WTC11 (cell line): ENCODE data around the gene TTLL11. TPM values are rescaled to one million over a fixed set of nuclear protein-coding genes. Genes with fewer than 3 reads are reported as not detected.
A peak's percentile ranks its signal among the peaks of the same experiment; 100 is the strongest.

ENCODE experiments used
- ATAC-seq: fragments of 200-7000 bp; cut with Tn5 transposase; 2 replicates; pipeline ENCODE4 v1.10.0; 2021; ENCODE audit warnings: mild to moderate bottlenecking, moderate library complexity
- CTCF ChIA-PET: fragments of 300-600 bp; sonication (Branson Sonifier 250); formaldehyde crosslinking; loops from one replicate; lab custom pipeline; 2021; ENCODE audit warnings: antibody characterized with exemption; lab: Charles Lee
- POLR2A ChIA-PET: fragments of 350-600 bp; sonication (Branson Sonifier 250); formaldehyde crosslinking; loops from one replicate; lab custom pipeline; 2021; ENCODE audit warnings: antibody characterized with exemption; lab: Charles Lee
- DNase-seq: peaks from one replicate; pipeline ENCODE4 v3.0.0; 2021; ENCODE audit warnings: low spot score
- H3K27ac Mint-ChIP-seq: 2 replicates; pipeline ENCODE4 v1.8.0; 2021; ENCODE audit warnings: mixed read lengths
- H3K27me3 Mint-ChIP-seq: 2 replicates; pipeline ENCODE4 v1.8.0; 2021; ENCODE audit warnings: low read depth, mild to moderate bottlenecking, moderate library complexity, mixed read lengths
- H3K36me3 Mint-ChIP-seq: 2 replicates; pipeline ENCODE4 v1.8.0; 2021; ENCODE audit warnings: mixed read lengths
- H3K4me1 Mint-ChIP-seq: 2 replicates; pipeline ENCODE4 v1.8.0; 2022; ENCODE audit warnings: mixed read lengths
- H3K4me3 Mint-ChIP-seq: 2 replicates; pipeline ENCODE4 v1.8.0; 2021; ENCODE audit warnings: mild to moderate bottlenecking, moderate library complexity, mixed read lengths
- H3K9me3 Mint-ChIP-seq: 2 replicates; pipeline ENCODE4 v1.8.0; 2021; ENCODE audit warnings: mixed read lengths
- ATF3 ChIP-seq: sonication (generic); formaldehyde crosslinking; conservative IDR thresholded peaks from 2 replicates; pipeline ENCODE4 v1.8.1; 2022; ENCODE audit warnings: mild to moderate bottlenecking, missing genetic modification reagents
- E2F4 ChIP-seq: sonication (generic); formaldehyde crosslinking; IDR thresholded peaks from 2 replicates; pipeline ENCODE4 v1.8.1; 2022; ENCODE audit warnings: low read depth, mild to moderate bottlenecking, moderate library complexity, missing genetic modification reagents, borderline replicate concordance
- E2F5 ChIP-seq: sonication (generic); formaldehyde crosslinking; IDR thresholded peaks from 2 replicates; pipeline ENCODE4 v1.8.1; 2022; ENCODE audit warnings: mild to moderate bottlenecking, moderate library complexity, missing genetic modification reagents
- ELF4 ChIP-seq: sonication (generic); formaldehyde crosslinking; IDR thresholded peaks from 2 replicates; pipeline ENCODE4 v1.8.1; 2022; ENCODE audit warnings: low read depth, mild to moderate bottlenecking, moderate library complexity, missing genetic modification reagents
- ESRRA ChIP-seq: sonication (generic); formaldehyde crosslinking; IDR thresholded peaks from 2 replicates; pipeline ENCODE4 v1.8.1; 2022; ENCODE audit warnings: mild to moderate bottlenecking, missing genetic modification reagents, borderline replicate concordance
- GABPB1 ChIP-seq: sonication (generic); formaldehyde crosslinking; IDR thresholded peaks from 2 replicates; pipeline ENCODE4 v1.8.1; 2023; ENCODE audit warnings: mild to moderate bottlenecking, missing genetic modification reagents
- HMGA2 ChIP-seq: fragments of 250-450 bp; sonication (Bioruptor Pico); IDR thresholded peaks from 2 replicates; pipeline ENCODE4 v1.4.0; 2021; ENCODE audit warnings: mild to moderate bottlenecking, moderate library complexity
- HMGXB4 ChIP-seq: sonication (generic); formaldehyde crosslinking; IDR thresholded peaks from 2 replicates; pipeline ENCODE4 v1.8.1; 2023; ENCODE audit warnings: mild to moderate bottlenecking, moderate library complexity, missing genetic modification reagents
- MAX ChIP-seq: sonication (generic); formaldehyde crosslinking; IDR thresholded peaks from 2 replicates; pipeline ENCODE4 v1.8.0; 2022; ENCODE audit warnings: mild to moderate bottlenecking, missing genetic modification reagents
- RORB ChIP-seq: fragments of 250-450 bp; sonication (Bioruptor Pico); IDR thresholded peaks from 2 replicates; pipeline ENCODE4 v1.9.0; 2021; ENCODE audit warnings: mild to moderate bottlenecking
- SMAD4 ChIP-seq: sonication (generic); formaldehyde crosslinking; IDR thresholded peaks from 2 replicates; pipeline ENCODE4 v1.8.0; 2022; ENCODE audit warnings: mild to moderate bottlenecking, missing genetic modification reagents
- ZNF423 ChIP-seq: fragments of 250-450 bp; sonication (Bioruptor Pico); IDR thresholded peaks from 2 replicates; pipeline ENCODE4 v2.1.2; 2022; ENCODE audit warnings: mild to moderate bottlenecking, moderate library complexity
- total RNA-seq: library from RNA; stranded (reverse); gene quantifications from 3 replicates; pipeline ENCODE4 v1.2.3, GENCODE V29; 2021
- TF ChIP-seq, protein P1 (sequence below): sonication (generic); formaldehyde crosslinking; IDR thresholded peaks from 2 replicates; pipeline ENCODE4 v1.8.0; 2022; ENCODE audit warnings: missing genetic modification reagents
- TF ChIP-seq, protein P2 (sequence below): fragments of 250-450 bp; sonication (Bioruptor Pico); IDR thresholded peaks from 2 replicates; pipeline ENCODE4 v1.9.0; 2021; ENCODE audit warnings: mild to moderate bottlenecking
- TF ChIP-seq, protein P3 (sequence below): sonication (generic); formaldehyde crosslinking; IDR thresholded peaks from 2 replicates; pipeline ENCODE4 v1.8.1; 2022; ENCODE audit warnings: missing genetic modification reagents, borderline replicate concordance
- TF ChIP-seq, protein P4 (sequence below): sonication (generic); formaldehyde crosslinking; IDR thresholded peaks from 2 replicates; pipeline ENCODE4 v1.8.1; 2022; ENCODE audit warnings: mild to moderate bottlenecking, missing genetic modification reagents, moderate library complexity, borderline replicate concordance

TTLL11 gene
- total RNA-seq, 1 experiment from 2014 or later = 1.1 TPM

- ChIA-PET CTCF (interaction anchor here (0.6 kb wide), 1 partner anchor 355 kb away, joined by 3 read pairs; no protein-coding TSS in a partner anchor), POLR2A (no interaction called here)
- DNase-seq (no peak), ATAC-seq (no peak)
- H3K9me3 Mint-ChIP-seq = no peaks in the 10 kb centered on the region
- H3K4me3 Mint-ChIP-seq = no peak overlapping the region
- H3K27ac Mint-ChIP-seq = no peak overlapping the region
- H3K36me3 Mint-ChIP-seq = no peaks in the 10 kb centered on the region
- peaks cover 16% of the 10 kb centered on the region for H3K4me1 Mint-ChIP-seq
- H3K27me3 Mint-ChIP-seq = no peaks in the 10 kb centered on the region
- no peak for TF ChIP-seq ELF4 (CRISPR knock-in tag)
- TF ChIP-seq HMGXB4 (CRISPR knock-in tag) = no peak
- TF ChIP-seq ATF3 (CRISPR knock-in tag) = no peak
- TF ChIP-seq GABPB1 (CRISPR knock-in tag) = no peak
- TF ChIP-seq HMGA2 (CRISPR knock-in tag) = no peak
- no peak for TF ChIP-seq MAX (CRISPR knock-in tag)
- TF ChIP-seq ESRRA (CRISPR knock-in tag) = no peak
- no peak for TF ChIP-seq E2F4
Measured at GRCh38 chr9:121949364-121949763, 143.7 kb downstream of the TTLL11 start.

DNA sequence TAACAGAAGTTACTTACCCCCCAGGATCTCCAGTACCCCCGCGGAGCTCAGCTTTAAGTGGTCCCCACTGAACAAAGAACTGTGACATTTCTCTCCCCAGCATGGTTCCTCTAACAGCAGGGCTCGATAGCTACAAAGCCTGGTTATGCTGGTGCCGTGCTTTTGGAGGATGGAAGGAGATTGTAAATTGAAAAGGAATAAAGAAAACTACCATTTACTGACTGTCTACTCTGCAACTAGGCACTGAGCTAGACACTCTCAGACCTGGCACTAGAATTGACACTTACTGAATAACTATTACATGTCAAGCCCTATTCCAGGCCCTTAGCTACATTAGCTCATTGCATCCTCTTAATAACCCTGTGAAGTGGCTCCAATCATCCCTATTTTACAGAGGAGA is 145.3 kb downstream of the TTLL11 start:
- ATAC-seq = no peak
- ChIA-PET POLR2A (no interaction called here), CTCF (interaction anchor here (0.7 to 2.8 kb wide), 3 partner anchors 17 to 307 kb away, joined by 3 to 19 read pairs (median 3); no protein-coding TSS in a partner anchor)
- H3K4me1 Mint-ChIP-seq = peaks cover 16% of the 10 kb centered on the region
- no peaks in the 10 kb centered on the region for H3K9me3 Mint-ChIP-seq
- DNase-seq = no peak
- peaks cover 10% of the 10 kb centered on the region; the same call in 1 of the 2 replicates for H3K27me3 Mint-ChIP-seq
- H3K4me3 Mint-ChIP-seq = no peak overlapping the region
- TF ChIP-seq ZNF423 (CRISPR knock-in tag) = peak; percentile 79; the same call in 1 of the 2 replicates
- TF ChIP-seq, protein P1, sequence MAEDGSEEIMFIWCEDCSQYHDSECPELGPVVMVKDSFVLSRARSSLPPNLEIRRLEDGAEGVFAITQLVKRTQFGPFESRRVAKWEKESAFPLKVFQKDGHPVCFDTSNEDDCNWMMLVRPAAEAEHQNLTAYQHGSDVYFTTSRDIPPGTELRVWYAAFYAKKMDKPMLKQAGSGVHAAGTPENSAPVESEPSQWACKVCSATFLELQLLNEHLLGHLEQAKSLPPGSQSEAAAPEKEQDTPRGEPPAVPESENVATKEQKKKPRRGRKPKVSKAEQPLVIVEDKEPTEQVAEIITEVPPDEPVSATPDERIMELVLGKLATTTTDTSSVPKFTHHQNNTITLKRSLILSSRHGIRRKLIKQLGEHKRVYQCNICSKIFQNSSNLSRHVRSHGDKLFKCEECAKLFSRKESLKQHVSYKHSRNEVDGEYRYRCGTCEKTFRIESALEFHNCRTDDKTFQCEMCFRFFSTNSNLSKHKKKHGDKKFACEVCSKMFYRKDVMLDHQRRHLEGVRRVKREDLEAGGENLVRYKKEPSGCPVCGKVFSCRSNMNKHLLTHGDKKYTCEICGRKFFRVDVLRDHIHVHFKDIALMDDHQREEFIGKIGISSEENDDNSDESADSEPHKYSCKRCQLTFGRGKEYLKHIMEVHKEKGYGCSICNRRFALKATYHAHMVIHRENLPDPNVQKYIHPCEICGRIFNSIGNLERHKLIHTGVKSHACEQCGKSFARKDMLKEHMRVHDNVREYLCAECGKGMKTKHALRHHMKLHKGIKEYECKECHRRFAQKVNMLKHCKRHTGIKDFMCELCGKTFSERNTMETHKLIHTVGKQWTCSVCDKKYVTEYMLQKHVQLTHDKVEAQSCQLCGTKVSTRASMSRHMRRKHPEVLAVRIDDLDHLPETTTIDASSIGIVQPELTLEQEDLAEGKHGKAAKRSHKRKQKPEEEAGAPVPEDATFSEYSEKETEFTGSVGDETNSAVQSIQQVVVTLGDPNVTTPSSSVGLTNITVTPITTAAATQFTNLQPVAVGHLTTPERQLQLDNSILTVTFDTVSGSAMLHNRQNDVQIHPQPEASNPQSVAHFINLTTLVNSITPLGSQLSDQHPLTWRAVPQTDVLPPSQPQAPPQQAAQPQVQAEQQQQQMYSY (CRISPR knock-in tag) = no peak
- no peaks in the 10 kb centered on the region for H3K36me3 Mint-ChIP-seq
- no peak overlapping the region for H3K27ac Mint-ChIP-seq

- H3K9me3 Mint-ChIP-seq = no peaks in the 10 kb centered on the region
- DNase-seq = no peak
- peaks cover 16% of the 10 kb centered on the region for H3K4me1 Mint-ChIP-seq
- ChIA-PET POLR2A (no interaction called here), CTCF (interaction anchor here (1.2 to 2.8 kb wide), 2 partner anchors 11 to 16 kb away, joined by 6 to 19 read pairs; no protein-coding TSS in a partner anchor)
- no peak overlapping the region for H3K27ac Mint-ChIP-seq
- H3K4me3 Mint-ChIP-seq = no peak overlapping the region
- H3K27me3 Mint-ChIP-seq = peaks cover 10% of the 10 kb centered on the region; the same call in 1 of the 2 replicates
- no peak for ATAC-seq
- no peaks in the 10 kb centered on the region for H3K36me3 Mint-ChIP-seq
- TF ChIP-seq E2F5 (no peak), MAX (CRISPR knock-in tag) (no peak), RORB (CRISPR knock-in tag) (no peak), SMAD4 (CRISPR knock-in tag) (no peak)
- TF ChIP-seq, protein P2, sequence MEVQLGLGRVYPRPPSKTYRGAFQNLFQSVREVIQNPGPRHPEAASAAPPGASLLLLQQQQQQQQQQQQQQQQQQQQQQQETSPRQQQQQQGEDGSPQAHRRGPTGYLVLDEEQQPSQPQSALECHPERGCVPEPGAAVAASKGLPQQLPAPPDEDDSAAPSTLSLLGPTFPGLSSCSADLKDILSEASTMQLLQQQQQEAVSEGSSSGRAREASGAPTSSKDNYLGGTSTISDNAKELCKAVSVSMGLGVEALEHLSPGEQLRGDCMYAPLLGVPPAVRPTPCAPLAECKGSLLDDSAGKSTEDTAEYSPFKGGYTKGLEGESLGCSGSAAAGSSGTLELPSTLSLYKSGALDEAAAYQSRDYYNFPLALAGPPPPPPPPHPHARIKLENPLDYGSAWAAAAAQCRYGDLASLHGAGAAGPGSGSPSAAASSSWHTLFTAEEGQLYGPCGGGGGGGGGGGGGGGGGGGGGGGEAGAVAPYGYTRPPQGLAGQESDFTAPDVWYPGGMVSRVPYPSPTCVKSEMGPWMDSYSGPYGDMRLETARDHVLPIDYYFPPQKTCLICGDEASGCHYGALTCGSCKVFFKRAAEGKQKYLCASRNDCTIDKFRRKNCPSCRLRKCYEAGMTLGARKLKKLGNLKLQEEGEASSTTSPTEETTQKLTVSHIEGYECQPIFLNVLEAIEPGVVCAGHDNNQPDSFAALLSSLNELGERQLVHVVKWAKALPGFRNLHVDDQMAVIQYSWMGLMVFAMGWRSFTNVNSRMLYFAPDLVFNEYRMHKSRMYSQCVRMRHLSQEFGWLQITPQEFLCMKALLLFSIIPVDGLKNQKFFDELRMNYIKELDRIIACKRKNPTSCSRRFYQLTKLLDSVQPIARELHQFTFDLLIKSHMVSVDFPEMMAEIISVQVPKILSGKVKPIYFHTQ (CRISPR knock-in tag) = no peak
- TF ChIP-seq, protein P3, sequence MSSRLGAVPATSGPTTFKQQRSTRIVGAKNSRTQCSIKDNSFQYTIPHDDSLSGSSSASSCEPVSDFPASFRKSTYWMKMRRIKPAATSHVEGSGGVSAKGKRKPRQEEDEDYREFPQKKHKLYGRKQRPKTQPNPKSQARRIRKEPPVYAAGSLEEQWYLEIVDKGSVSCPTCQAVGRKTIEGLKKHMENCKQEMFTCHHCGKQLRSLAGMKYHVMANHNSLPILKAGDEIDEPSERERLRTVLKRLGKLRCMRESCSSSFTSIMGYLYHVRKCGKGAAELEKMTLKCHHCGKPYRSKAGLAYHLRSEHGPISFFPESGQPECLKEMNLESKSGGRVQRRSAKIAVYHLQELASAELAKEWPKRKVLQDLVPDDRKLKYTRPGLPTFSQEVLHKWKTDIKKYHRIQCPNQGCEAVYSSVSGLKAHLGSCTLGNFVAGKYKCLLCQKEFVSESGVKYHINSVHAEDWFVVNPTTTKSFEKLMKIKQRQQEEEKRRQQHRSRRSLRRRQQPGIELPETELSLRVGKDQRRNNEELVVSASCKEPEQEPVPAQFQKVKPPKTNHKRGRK = no peak
- TF ChIP-seq, protein P4, sequence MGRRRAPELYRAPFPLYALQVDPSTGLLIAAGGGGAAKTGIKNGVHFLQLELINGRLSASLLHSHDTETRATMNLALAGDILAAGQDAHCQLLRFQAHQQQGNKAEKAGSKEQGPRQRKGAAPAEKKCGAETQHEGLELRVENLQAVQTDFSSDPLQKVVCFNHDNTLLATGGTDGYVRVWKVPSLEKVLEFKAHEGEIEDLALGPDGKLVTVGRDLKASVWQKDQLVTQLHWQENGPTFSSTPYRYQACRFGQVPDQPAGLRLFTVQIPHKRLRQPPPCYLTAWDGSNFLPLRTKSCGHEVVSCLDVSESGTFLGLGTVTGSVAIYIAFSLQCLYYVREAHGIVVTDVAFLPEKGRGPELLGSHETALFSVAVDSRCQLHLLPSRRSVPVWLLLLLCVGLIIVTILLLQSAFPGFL (CRISPR knock-in tag) = no peak
Measured at GRCh38 chr9:121946465-121946864, 146.6 kb downstream of the TTLL11 start.
